Mesodermal cell (in vitro differentiated cells): ENCODE results near the gene OBP2B.
"Not testable (repeated sequence)": the region's sequence is repeated elsewhere in the genome, so short reads cannot be mapped to it uniquely, and the experiment has no call there.

Experiments
- H3K27ac ChIP-seq: 2 replicates; pipeline ENCODE4 v1.7.0; 2013; ENCODE audit warnings: mild to moderate bottlenecking, low read depth, low read length, moderate library complexity; ENCODE audit not compliant: severe bottlenecking
- H3K36me3 ChIP-seq: 2 replicates; pipeline ENCODE4 v1.7.1; 2013; ENCODE audit warnings: mild to moderate bottlenecking, low read length, moderate library complexity; ENCODE audit not compliant: control insufficient read depth, insufficient read depth
- H3K4me1 ChIP-seq: one replicate; pipeline ENCODE4 v1.7.1; 2013; ENCODE audit warnings: mild to moderate bottlenecking, low read length; ENCODE audit not compliant: insufficient read depth, control insufficient read depth, poor library complexity, severe bottlenecking
- H3K4me3 ChIP-seq: 2 replicates; pipeline ENCODE4 v1.7.0; 2013; ENCODE audit warnings: low read length, control low read depth, mild to moderate bottlenecking; ENCODE audit not compliant: insufficient read depth, poor library complexity, severe bottlenecking; ENCODE audit errors: extremely low read depth
- H3K9me3 ChIP-seq: 2 replicates; pipeline ENCODE4 v1.7.1; 2013; ENCODE audit warnings: mild to moderate bottlenecking, low read length, moderate library complexity; ENCODE audit not compliant: control insufficient read depth
- WGBS, 2 experiments: methylation state at CpG; one replicate each; pipeline ENCODE4 v1.1.5; 2013; ENCODE audit warnings: missing lambda C conversion rate in 2 of 2; ENCODE audit not compliant: insufficient coverage in 2 of 2; 5-methylcytosine and 5-hydroxymethylcytosine counted together

The OBP2B gene

DNA sequence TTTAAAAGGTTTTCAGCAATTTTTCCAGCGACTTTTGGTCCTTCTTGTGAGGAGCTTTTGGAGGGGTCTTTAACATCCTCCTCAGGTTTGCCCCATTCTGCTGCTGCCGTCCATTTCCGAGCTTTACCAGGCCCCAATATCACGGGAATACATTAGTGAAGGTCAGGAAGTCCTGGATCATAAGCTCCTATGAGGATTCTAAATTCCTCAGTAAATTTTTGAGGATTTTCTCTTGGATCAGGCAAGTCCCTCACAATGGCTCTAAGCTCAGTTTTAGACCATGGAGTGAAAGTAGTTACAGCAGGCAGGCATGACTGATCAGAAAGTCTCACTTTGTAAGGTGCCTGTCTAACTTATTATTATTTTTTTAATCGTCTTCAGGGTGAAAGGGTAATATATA lies 28.1 kb downstream of the OBP2B start:
- 71 to 96% methylated on average over 1 to 4 of the region's 5 CpGs for WGBS, 2 experiments
- Histone ChIP-seq H3K4me1 (no peaks in the 10 kb centered on the region), H3K9me3 (no peaks in the 10 kb centered on the region), H3K4me3 (no peak overlapping the region), H3K27ac (no peak overlapping the region), H3K36me3 (no peaks in the 10 kb centered on the region)

DNA sequence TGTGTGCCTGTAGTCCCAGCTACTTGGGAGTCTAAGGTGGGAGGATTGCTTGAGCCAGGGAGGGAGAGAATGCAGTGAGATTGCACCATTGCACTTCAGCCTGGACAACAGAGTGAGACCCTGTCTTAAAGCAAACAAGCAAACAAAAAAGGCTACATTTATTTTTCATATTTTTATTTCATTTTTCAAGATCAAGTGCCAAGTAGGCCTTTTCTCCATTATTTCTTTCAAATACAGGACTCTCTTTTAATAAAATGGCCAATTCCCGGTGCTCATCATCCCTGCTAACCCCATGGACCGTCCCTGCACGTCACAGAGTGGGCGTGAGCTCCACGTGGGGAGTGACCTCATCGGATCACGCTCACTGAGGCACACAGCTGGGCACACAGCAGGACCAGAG lies 36.0 kb downstream of the OBP2B start:
- Histone ChIP-seq H3K36me3 (no peaks in the 10 kb centered on the region), H3K4me1 (peaks cover 9% of the 10 kb centered on the region), H3K4me3 (no peak overlapping the region), H3K9me3 (no peaks in the 10 kb centered on the region), H3K27ac (no peak overlapping the region)
- 87 to 90% methylated on average over 7 of the region's 7 CpGs for WGBS, 2 experiments

DNA sequence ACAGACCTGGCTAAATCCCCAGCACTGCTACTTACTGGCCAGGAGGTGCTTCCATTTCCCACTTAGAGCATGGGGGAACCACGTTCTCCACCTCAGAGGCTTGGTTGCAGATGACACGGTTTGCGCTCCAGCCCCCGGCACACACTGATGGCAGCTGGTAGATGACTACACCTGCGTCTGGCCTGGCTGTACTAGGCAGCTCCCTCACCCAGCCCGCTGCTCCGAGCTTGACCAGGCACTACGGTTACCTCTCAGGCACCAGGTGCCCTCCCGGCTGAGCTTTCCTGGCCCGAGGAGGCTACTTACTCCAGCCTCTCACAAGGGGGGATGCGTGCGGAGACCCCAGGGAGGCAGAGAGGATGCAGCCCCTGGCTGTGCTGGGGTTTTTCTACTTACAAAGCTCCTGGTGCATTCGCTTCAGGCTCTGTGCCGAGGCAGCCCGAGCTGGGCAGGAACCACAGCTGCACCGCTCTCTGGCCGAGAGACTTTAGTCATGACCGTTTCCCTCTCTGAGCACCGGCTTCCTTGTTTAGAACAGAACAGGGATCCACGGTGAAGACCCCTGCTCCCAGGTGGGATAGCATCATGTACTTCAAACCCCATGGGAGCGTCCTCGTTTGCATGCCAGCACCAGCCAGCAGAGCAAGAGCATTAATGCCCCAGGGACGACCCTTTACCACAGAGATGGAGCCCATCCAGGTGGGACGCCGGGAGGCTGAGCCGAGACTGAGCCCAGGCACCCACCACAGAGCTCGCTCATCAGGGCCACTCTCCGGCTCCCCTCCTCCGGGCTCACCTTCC lies 37.7 kb downstream of the OBP2B start:
- no peaks in the 10 kb centered on the region for H3K36me3 ChIP-seq
- peaks cover 10% of the 10 kb centered on the region for H3K4me1 ChIP-seq
- no peaks in the 10 kb centered on the region for H3K9me3 ChIP-seq
- H3K27ac ChIP-seq: no peak overlapping the region
- WGBS, 2 experiments: 91 to 92% methylated on average over 25 to 28 of the region's 29 CpGs
- no peak overlapping the region for H3K4me3 ChIP-seq

DNA sequence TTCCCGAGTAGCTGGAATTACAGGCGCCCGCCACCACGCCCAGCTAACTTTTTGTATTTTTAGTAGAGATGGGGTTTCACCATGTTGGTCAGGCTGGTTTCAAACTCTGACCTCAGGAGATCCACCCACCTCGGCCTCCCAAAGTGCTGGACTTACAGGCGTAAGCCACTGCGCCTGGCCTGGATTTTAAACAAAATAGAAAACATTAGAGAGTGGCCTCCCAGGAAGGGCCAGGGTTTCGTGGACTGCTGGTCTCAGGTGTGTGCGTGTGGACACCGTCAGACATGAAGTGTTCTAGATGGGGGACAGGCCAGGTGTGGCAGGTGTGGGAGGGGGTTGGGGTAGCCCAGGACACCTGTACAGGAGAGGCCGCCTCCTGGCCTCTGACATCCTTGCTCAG lies 38.3 kb downstream of the OBP2B start:
- Histone ChIP-seq H3K27ac (no peak overlapping the region), H3K4me3 (no peak overlapping the region), H3K36me3 (no peaks in the 10 kb centered on the region), H3K9me3 (no peaks in the 10 kb centered on the region), H3K4me1 (peaks cover 10% of the 10 kb centered on the region)
- 98% methylated on average over 7 of the region's 11 CpGs for WGBS, 2 experiments

DNA sequence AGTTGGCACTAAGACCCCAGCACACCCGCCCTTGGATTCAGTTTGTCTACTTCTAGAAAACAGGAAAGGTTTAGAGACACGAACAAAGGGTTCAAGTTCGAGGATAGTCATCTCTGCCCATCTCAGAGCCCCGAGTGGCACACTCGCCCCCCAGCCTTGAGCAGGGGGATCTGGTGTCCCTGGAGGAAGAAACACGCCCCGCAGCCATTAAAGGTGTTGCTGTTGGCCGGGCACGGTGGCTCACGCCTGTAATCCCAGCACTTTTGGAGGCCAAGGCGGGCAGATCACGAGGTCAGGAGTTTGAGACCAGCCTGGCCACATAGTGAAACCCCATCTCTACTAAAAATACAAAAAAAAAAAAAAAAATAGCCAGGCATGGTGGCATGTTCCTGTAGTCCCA lies 39.4 kb downstream of the OBP2B start:
- peaks cover 13% of the 10 kb centered on the region for H3K4me1 ChIP-seq
- not testable (repeated sequence) for H3K27ac ChIP-seq, H3K36me3 ChIP-seq, H3K4me3 ChIP-seq, H3K9me3 ChIP-seq
- 94 to 98% methylated on average over 9 of the region's 12 CpGs for WGBS, 2 experiments

DNA sequence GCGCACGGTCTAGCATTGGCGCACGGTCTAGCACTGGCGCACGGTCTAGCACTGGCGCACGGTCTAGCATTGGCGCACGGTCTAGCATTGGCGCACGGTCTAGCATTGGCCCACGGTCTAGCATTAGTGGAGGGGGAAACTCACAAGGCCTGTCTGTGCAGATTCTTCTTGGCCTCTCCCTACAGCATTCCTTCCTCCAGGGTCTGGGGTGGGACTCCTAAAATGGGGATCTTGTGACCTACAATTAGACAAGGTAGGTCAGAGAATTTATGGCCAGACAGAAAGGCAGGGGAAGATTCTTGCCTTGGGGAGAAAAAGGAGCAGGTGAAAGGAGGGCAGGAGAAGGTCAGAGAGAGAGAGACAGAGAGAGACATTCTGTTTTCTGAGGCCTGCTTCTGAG lies 39.9 kb downstream of the OBP2B start:
- Histone ChIP-seq H3K4me1 (peaks cover 19% of the 10 kb centered on the region), H3K9me3 (no peaks in the 10 kb centered on the region), H3K27ac (peak overlapping the region; percentile 73), H3K36me3 (no peaks in the 10 kb centered on the region), H3K4me3 (no peak overlapping the region)
- 93 to 96% methylated on average over 12 of the region's 13 CpGs for WGBS, 2 experiments

DNA sequence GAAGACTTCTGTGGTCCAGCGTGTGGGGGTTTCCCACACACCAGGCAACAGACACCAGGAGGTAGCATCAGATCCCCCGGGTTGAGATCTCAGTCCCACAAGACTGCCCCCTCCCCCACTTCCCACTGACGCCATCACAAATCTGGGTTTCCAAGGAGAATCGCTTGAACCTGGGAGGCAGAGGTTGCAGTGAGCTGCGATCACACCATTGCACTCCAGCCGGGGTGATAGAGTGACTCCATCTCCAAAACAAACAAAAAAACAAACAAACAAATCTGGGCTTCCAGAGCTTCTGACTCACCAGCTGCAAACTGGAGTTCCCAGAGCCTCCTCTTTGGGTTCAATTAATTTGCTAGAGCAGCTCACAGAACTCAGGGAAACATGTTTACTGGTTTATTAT lies 40.6 kb downstream of the OBP2B start:
- peak overlapping the region; percentile 73 for H3K27ac ChIP-seq
- no peak overlapping the region for H3K4me3 ChIP-seq
- no peaks in the 10 kb centered on the region for H3K9me3 ChIP-seq
- H3K36me3 ChIP-seq: no peaks in the 10 kb centered on the region
- 40% methylated on average over 4 of the region's 6 CpGs; no CpG with 5 or more reads in 1 of the 2 experiments for WGBS, 2 experiments
- peaks cover 23% of the 10 kb centered on the region for H3K4me1 ChIP-seq

DNA sequence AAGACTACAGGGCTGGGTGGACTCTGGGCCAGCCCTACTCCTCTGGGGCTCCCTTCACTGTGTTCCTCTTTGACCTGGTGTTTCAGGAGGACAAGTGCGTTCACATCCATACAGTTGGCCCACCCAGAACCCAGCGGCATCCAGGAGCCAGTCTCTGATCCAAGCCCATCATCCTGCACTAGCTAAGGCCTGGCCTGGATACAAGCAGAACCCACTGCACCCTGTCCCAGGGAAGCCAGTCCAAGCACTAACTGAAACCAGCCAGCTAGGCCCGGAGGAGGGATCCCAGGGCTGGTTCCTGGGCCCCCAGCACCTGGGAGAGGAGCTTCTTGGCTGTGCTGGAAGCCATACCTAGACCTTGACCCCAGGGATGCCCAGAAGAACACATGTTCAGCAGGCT lies 41.3 kb downstream of the OBP2B start:
- 85 to 96% methylated on average over 2 of the region's 3 CpGs for WGBS, 2 experiments
- no peak overlapping the region for H3K4me3 ChIP-seq
- H3K9me3 ChIP-seq: no peaks in the 10 kb centered on the region
- H3K4me1 ChIP-seq: peaks cover 23% of the 10 kb centered on the region
- peak overlapping the region; percentile 42 for H3K27ac ChIP-seq
- H3K36me3 ChIP-seq: no peaks in the 10 kb centered on the region

DNA sequence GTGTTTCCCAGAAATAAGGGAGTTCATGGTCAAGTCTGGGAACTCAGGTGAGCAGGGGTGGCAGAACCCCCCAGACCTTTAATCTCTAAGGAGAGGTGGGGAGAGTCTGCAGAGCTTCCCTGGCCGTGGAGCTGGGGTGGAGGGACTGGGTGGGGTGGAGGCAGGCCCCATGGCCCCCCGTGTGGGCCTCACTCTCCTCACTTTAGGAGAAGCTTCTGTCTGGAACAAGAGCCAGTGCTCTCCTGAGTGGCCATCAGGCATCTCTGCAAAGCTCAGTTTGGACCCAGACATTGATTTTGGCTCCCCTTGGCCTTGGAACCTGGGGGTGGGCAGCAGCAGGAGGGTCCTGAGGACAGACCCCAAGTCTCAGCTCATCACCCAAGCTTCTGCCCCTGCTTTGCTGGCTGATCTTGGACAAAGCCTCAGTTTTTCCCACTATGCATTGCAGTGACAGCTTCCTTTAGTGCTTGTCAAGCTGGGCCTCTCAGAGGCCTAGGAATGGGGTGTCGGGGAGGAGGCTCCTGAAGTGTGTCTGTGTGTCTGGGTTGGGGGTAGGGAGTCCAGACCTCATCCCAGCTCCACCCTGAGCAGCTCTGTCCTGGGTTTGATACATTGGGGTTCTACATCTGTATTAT lies 41.8 kb downstream of the OBP2B start:
- Histone ChIP-seq H3K9me3 (no peaks in the 10 kb centered on the region), H3K36me3 (no peaks in the 10 kb centered on the region), H3K27ac (no peak overlapping the region), H3K4me1 (peaks cover 23% of the 10 kb centered on the region), H3K4me3 (no peak overlapping the region)
- WGBS, 2 experiments: 84% methylated on average over 3 of the region's 3 CpGs; no CpG with 5 or more reads in 1 of the 2 experiments

DNA sequence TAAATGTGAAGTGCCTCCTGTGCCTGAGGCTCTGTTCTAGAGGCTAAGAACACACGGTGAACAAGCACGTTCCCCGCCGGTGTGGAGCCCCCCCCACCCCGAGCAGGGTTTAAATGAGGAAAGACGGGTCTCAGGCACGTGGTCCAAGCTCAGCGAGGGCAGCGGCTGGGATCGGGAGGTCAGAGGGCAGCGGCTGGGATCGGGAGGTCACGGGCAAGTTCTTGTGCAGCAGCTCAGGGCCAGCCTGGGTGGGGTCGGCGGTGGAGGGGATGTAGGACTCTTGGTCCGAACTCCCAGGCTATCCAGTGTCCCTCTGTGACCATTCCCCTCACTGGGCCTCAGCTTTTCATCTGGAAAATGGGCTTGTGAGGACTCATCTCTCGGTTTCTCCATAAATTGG lies 42.7 kb downstream of the OBP2B start:
- Histone ChIP-seq H3K36me3 (peaks cover 5% of the 10 kb centered on the region), H3K4me3 (no peak overlapping the region), H3K27ac (no peak overlapping the region), H3K9me3 (no peaks in the 10 kb centered on the region), H3K4me1 (peaks cover 23% of the 10 kb centered on the region)
- 93% methylated on average over 15 of the region's 17 CpGs for WGBS, 2 experiments

DNA sequence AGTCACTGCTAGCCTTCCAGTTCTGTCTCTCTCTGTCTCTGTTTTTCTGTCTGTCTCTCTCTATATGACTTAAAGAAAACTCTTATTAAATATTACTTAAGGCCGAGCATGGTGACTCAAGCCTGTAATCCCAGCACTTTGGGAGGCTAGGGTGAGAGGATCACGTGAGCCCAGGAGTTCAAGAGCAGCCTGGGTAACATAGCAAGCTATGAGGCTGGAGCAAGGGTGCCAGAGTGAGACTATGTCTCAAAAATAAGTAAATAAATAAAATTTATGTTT lies 43.7 kb downstream of the OBP2B start:
- 100% methylated on average over 1 of the region's 2 CpGs; no CpG with 5 or more reads in 1 of the 2 experiments for WGBS, 2 experiments
- no peak overlapping the region for H3K4me3 ChIP-seq

More for the DNA sequence above, 43.7 kb downstream of the OBP2B start:
- Histone ChIP-seq H3K27ac (no peak overlapping the region), H3K36me3 (peaks cover 9% of the 10 kb centered on the region), H3K4me1 (peaks cover 23% of the 10 kb centered on the region), H3K9me3 (no peaks in the 10 kb centered on the region)
